ENCODE results near the gene RAB35.

DNA sequence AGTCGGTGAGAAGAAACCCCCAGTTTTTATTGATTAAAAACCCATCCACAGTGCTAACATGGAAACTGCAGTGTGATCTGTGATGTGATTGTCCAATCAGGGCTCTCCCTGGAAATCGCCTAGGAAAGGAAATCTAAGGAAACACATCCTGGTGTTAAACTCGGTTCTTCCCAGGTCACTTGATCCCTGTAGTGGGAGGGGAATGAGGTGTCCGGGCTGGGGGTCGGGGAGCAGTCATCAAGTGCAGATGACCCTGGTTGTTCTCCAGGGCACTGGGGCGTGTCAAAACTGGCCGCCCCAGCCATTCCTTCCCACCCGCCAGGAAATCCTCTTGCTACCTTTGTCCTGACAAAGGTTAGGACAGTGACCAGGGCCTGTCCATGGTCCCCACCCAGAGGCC is 20.8 kb downstream of the RAB35 start:
- TF ChIP-seq PRPF4 (IDR thresholded peaks at IDR 0.05; ENCODE audit: insufficient read depth, low read depth, low read length, poor library complexity, severe bottlenecking) (no peak), RAD21 (CRISPR knock-in tag; conservative IDR thresholded peaks at IDR 0.05 in 1 of 2, IDR thresholded peaks at IDR 0.05 in 1 of 2) (no peak), TRIM24 (IDR thresholded peaks at IDR 0.05) (no peak), CHD1 (IDR thresholded peaks at IDR 0.05; ENCODE audit: low read length) (no peak), NCOA4 (IDR thresholded peaks at IDR 0.05; ENCODE audit: partially characterized antibody) (no peak), GABPA (tag; conservative IDR thresholded peaks at IDR 0.05; ENCODE audit: low read depth) (no peak), WHSC1 (IDR thresholded peaks at IDR 0.05; ENCODE audit: low read length) (no peak), ZNF274 (IDR thresholded peaks at IDR 0.05; ENCODE audit: borderline replicate concordance, low read depth, low read length) (no peak)
- TF ChIP-seq, protein P1, sequence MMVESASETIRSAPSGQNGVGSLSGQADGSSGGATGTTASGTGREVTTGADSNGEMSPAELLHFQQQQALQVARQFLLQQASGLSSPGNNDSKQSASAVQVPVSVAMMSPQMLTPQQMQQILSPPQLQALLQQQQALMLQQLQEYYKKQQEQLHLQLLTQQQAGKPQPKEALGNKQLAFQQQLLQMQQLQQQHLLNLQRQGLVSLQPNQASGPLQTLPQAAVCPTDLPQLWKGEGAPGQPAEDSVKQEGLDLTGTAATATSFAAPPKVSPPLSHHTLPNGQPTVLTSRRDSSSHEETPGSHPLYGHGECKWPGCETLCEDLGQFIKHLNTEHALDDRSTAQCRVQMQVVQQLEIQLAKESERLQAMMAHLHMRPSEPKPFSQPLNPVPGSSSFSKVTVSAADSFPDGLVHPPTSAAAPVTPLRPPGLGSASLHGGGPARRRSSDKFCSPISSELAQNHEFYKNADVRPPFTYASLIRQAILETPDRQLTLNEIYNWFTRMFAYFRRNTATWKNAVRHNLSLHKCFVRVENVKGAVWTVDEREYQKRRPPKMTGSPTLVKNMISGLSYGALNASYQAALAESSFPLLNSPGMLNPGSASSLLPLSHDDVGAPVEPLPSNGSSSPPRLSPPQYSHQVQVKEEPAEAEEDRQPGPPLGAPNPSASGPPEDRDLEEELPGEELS (CRISPR knock-in tag; IDR thresholded peaks at IDR 0.05; ENCODE audit: borderline replicate concordance): no peak
- TF ChIP-seq, protein P2, sequence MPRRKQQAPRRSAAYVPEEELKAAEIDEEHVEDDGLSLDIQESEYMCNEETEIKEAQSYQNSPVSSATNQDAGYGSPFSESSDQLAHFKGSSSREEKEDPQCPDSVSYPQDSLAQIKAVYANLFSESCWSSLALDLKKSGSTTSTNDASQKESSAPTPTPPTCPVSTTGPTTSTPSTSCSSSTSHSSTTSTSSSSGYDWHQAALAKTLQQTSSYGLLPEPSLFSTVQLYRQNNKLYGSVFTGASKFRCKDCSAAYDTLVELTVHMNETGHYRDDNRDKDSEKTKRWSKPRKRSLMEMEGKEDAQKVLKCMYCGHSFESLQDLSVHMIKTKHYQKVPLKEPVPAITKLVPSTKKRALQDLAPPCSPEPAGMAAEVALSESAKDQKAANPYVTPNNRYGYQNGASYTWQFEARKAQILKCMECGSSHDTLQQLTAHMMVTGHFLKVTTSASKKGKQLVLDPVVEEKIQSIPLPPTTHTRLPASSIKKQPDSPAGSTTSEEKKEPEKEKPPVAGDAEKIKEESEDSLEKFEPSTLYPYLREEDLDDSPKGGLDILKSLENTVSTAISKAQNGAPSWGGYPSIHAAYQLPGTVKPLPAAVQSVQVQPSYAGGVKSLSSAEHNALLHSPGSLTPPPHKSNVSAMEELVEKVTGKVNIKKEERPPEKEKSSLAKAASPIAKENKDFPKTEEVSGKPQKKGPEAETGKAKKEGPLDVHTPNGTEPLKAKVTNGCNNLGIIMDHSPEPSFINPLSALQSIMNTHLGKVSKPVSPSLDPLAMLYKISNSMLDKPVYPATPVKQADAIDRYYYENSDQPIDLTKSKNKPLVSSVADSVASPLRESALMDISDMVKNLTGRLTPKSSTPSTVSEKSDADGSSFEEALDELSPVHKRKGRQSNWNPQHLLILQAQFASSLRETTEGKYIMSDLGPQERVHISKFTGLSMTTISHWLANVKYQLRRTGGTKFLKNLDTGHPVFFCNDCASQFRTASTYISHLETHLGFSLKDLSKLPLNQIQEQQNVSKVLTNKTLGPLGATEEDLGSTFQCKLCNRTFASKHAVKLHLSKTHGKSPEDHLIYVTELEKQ (CRISPR knock-in tag; IDR thresholded peaks at IDR 0.05): no peak
- TF ChIP-seq, protein P3, sequence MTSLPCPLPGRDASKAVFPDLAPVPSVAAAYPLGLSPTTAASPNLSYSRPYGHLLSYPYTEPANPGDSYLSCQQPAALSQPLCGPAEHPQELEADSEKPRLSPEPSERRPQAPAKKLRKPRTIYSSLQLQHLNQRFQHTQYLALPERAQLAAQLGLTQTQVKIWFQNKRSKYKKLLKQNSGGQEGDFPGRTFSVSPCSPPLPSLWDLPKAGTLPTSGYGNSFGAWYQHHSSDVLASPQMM (CRISPR knock-in tag; IDR thresholded peaks at IDR 0.05): no peak
